HG03039 (cell line): Measurements from ENCODE around the gene FAM117A.
"Not testable (repeated sequence)": the region's sequence is repeated elsewhere in the genome, so short reads cannot be mapped to it uniquely, and the experiment has no call there.

Experiments used
- ATAC-seq: cut with Tn5 transposase; IDR thresholded peaks from one replicate; pipeline ENCODE4 v1.9.1; 2021; ENCODE audit warnings: mild to moderate bottlenecking, moderate library complexity; ENCODE audit not compliant: unreplicated experiment

The FAM117A gene

GRCh38 chr17:49764559-49765180, 739 bp upstream of the FAM117A start:
- no peak for ATAC-seq

DNA sequence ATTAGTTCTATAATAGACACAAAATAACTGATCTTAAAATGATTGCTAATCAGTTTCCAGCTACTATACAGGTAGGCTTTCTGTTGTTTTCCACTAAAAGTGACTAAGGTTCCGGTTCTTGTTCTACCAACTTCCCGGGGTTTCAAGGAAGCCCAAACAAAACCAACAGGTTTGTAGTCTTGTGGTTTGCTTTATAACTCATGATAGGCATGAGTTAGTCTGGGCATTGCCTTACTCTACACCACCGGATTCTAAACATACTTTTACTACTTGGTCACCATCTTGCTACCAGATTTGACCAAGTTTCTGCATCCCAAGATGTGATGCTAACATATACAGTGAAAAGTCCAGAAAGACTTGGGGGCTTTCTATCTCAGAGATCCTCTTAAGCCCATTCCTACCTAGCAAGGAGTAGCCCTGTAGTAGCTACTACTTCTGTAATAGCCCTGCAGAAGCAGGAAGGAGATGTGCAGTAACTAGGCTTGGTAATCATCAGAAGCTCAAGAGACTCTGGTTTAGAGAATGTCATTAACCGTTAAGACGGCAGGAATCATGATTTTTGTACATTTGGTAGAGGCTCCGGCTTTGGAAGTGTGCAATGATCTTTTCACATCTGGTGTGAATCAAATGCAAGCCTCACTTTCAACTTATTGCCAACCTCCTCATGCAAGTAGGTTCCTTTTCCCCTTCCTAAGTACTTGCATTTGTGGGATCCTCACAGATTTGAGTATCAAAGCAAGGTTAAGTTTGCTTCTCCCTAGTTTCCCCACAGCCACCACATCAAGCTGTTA, 1.6 kb downstream of the FAM117A start:
- no peak for ATAC-seq

GRCh38 chr17:49760932-49761558, 2.9 kb downstream of the FAM117A start:
- no peak for ATAC-seq

GRCh38 chr17:49760296-49760695, 3.6 kb downstream of the FAM117A start:
- no peak for ATAC-seq

DNA sequence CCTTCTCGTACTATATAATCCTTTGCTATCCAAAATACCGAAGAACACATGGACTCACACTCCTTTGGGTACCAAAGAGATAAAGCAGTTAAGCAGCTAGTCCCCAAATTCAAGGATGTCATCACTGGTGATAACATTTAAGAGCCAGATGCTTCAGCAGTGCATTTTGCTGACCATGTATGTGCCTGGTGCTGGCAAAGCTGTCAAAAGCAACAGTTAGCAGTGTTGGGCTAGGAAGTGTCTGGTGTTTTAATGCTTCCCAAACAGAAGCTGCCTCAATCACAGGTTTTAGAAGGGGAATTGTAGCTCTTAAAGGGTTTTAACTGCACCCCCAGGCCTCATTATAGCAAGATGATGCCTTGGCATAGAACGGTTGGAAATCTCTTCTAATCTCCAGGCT, 4.7 kb downstream of the FAM117A start:
- no peak for ATAC-seq

GRCh38 chr17:49758464-49759010, 5.4 kb downstream of the FAM117A start:
- not testable (repeated sequence) for ATAC-seq

- no peak for ATAC-seq
These were observed 6.7 kb downstream of the FAM117A start for GRCh38 chr17:49757151-49757777.

DNA sequence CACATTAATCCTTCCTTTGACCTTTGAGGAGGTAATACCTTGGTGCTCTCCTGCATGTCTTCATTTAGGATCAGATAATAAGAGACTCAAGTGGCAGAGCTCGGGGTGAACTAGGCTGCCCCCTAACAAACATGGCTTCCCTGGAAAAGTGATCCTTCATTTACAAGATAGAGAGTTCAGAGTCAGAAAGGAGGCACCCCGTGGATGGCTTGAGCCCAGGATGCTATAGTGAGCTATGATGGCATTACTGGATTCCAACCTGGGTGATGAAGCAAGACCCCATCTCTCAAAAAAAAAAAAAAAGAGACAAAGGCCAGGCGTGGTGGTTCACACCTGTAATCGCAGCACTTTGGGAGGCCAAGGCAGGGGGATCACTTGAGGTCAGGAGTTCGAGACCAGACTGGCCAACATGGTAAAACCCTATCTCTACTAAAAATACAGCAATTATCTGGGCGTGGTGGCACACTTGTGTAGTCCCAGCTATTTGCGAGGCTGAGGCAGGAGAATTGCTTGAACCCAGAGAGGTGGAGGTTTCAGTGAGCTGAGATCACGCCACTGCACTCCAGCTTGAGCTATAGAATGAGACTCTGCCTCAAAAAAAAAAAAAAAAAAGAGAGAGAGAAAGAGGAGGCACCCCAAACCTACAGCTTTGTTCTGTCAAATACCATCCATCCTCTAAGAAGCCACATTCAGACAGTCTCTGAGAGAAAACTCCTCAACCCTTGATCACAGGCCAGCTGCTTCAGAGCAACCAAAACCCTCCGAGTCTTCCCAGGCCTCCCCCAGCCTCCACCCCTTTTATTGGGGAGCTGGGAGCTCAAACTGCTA, 7.4 kb downstream of the FAM117A start:
- no peak for ATAC-seq

- no peak for ATAC-seq
These were observed 8.2 kb downstream of the FAM117A start for GRCh38 chr17:49755663-49756283.

GRCh38 chr17:49753959-49754391, 10.0 kb downstream of the FAM117A start:
- no peak for ATAC-seq

- ATAC-seq = no peak
These were observed 11.4 kb downstream of the FAM117A start for GRCh38 chr17:49752508-49752907.

DNA sequence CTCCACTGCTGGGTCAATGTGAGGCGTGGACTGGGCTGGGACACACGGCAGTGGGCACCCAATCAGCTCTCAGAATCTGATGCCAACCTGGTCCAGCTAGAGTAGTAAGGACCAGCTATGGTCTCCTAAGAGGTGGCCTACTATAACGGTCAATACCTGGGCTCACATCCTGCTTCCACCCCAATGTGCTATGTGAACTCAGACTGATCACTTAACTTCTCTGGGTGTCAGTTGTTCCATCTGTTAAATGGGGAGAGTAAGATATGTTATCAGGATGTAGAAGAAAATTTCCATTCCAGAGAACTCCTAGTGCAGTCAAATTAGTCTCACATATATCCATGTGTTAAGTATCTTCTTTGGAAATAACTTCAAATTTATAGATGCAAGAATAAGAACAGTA, 14.2 kb downstream of the FAM117A start:
- ATAC-seq = no peak

DNA sequence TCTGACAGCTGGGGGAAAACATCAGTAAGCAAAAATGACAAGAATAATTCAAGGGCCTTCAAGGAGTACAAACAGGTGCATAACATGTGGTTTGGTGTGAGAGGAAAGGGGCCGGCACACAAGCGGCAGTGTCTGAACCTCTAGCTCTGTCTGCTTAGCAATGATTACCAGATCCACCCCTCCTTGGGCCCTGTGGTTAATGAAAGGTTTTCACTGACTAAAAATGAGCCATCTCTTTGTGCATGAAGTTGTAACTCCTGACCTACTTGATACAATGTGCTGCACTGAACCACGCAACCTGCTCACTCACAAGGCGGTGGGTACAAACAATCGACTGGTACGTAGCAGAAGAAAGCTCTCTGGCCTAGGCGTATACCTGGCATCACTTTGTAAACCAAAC, 15.1 kb downstream of the FAM117A start:
- peak; percentile 53 for ATAC-seq

DNA sequence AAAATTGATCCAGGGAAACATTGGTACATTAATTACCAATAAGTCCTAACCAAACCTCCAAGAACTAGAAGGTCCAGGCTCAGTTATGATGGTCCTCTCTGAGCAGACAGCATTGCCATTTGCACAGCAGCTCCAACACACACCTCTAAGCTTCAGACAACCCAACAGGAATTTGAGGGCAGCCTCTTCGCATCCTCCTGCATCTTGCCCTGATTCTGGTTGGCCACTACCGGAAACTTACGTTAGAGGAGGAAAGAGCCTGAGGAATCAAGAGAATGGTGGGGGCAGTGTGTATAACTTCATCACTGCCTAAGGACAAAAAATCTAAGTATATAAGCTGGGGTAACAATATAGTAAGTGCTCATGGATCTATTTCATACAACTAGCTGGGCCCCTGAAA, 15.7 kb downstream of the FAM117A start:
- ATAC-seq = no peak

GRCh38 chr17:49747632-49748031, 16.3 kb downstream of the FAM117A start:
- no peak for ATAC-seq

GRCh38 chr17:49746791-49747490, 17.0 kb downstream of the FAM117A start:
- ATAC-seq = peak; percentile 50

DNA sequence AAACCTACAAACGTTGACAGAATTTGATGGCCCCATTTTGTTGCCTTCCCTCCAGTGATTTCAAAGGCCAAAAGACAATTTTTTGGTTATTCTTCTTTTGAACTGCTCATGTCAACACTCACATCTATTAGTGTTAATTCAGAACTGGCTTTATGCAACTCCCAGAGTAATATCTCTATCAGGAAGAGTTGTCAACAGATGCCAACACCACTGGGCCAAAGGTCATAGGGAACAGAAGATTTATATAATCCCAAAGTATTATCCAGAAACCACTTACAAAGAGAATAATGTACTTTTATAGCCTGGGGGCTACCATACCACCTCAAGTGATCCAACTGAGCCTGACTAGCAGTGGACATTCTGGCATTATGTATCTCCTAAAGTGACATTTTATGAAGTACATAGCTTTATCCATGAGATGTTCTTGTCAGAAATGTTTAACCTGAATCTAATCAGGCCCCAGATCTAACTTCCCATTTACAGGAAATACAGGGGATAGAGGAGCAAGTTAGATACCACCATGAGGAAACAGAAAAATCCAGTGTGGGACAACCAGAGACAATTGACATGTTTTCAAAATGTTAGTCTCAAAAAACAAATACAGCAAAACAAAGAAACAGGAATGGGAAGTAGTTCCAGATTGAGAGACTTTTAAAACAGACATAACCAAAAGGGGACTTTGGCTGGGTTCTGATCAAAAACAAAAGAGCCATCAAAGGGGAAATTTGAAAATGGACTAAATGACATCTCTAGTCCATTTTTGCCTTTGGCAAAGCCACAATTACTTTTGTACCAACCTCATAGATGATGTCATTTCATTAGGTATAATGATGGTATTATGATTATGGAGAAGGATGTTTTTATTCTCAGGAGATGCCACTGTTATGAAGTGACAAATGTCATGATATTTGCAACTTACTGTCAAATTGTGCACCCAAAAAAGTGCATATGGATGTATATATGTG, 18.5 kb downstream of the FAM117A start:
- no peak for ATAC-seq

- ATAC-seq = no peak
These were observed 21.7 kb downstream of the FAM117A start for GRCh38 chr17:49742166-49742638.
